Fibroblast of lung (primary cell): ENCODE results near the gene NR2E3. TPM values are rescaled to one million over a fixed set of nuclear protein-coding genes. Genes with fewer than 3 reads are reported as not detected.

Experiments
- DNase-seq, 2 donors: peaks; one replicate each; pipeline versions ENCODE4 v3.0.0 to v3.0.0-alpha.2; 2010; ENCODE audit warnings: low read depth in 2 of 2
- H2AFZ ChIP-seq: 2 replicates; pipeline ENCODE4 v1.5.1; 2012; ENCODE audit warnings: low read length, control low read depth, inconsistent platforms
- H3K27ac ChIP-seq: 2 replicates; pipeline ENCODE4 v1.5.1; 2011; ENCODE audit warnings: low read length, control low read depth; ENCODE audit not compliant: insufficient read depth
- H3K27me3 ChIP-seq: 2 replicates; pipeline ENCODE4 v1.5.1; 2011; ENCODE audit warnings: mild to moderate bottlenecking, low read length; ENCODE audit not compliant: control insufficient read depth, insufficient read depth
- H3K36me3 ChIP-seq: 2 replicates; pipeline ENCODE4 v1.5.1; 2011; ENCODE audit warnings: low read length; ENCODE audit not compliant: control insufficient read depth, insufficient read depth
- H3K4me1 ChIP-seq: 2 replicates; pipeline ENCODE4 v1.5.1; 2011; ENCODE audit warnings: low read length; ENCODE audit not compliant: control insufficient read depth, insufficient read depth; ENCODE audit errors: extremely low read depth
- H3K4me2 ChIP-seq: 2 replicates; pipeline ENCODE4 v1.5.1; 2011; ENCODE audit warnings: low read length, control low read depth; ENCODE audit not compliant: insufficient read depth; ENCODE audit errors: extremely low read depth
- H3K4me3 ChIP-seq, 4 experiments: fragments of 200-600 bp in 1 of 4; sonication (generic) in 1 of 4; replicated peaks in 1 of 4; 2 replicates each; pipeline ENCODE4 v1.5.1; 2011 to 2016; ENCODE audit warnings: low read length in 4 of 4, low read depth in 3 of 4, mild to moderate bottlenecking in 3 of 4, control low read depth in 2 of 4, inconsistent platforms in 1 of 4, mixed read lengths in 1 of 4; ENCODE audit not compliant: insufficient read depth in 1 of 4; ENCODE audit errors: control extremely low read depth in 1 of 4
- H3K79me2 ChIP-seq: 2 replicates; pipeline ENCODE4 v1.5.1; 2012; ENCODE audit warnings: mild to moderate bottlenecking, low read length, inconsistent platforms; ENCODE audit not compliant: control insufficient read depth, insufficient read depth
- H3K9ac ChIP-seq: 2 replicates; pipeline ENCODE4 v1.5.1; 2011; ENCODE audit warnings: mild to moderate bottlenecking, low read length, control low read depth; ENCODE audit not compliant: insufficient read depth
- H3K9me3 ChIP-seq: 2 replicates; pipeline ENCODE4 v1.5.1; 2012; ENCODE audit warnings: low read depth, low read length; ENCODE audit not compliant: control insufficient read depth, insufficient read depth
- H4K20me1 ChIP-seq: 2 replicates; pipeline ENCODE4 v1.5.1; 2011; ENCODE audit warnings: low read length; ENCODE audit not compliant: control insufficient read depth, insufficient read depth; ENCODE audit errors: extremely low read depth
- EZH2 ChIP-seq: IDR thresholded peaks from 2 replicates; pipeline ENCODE4 v1.5.1; 2012; ENCODE audit warnings: low read length, control low read depth, mild to moderate bottlenecking; ENCODE audit errors: missing control alignments
- polyA plus RNA-seq, 2 donors: library from polyadenylated mRNA; depleted of rRNA in 1 of 2; stranded (reverse) in 1 of 2; unstranded in 1 of 2; fragments of >200 nt; gene quantifications; 2 replicates each; pipeline ENCODE4 v1.2.1, GENCODE V29; 2011 to 2012; ENCODE audit warnings: missing spikeins in 1 of 2
- total RNA-seq: library from RNA; depleted of rRNA; stranded (reverse); fragments of >200 nt; gene quantifications from 2 replicates; pipeline ENCODE4 v1.2.1, GENCODE V29; 2014
- TF ChIP-seq, protein P1 (sequence below), 2 donors: IDR thresholded peaks in 1 of 2; conservative IDR thresholded peaks in 1 of 2; 1 replicate in 1 of 2; 2 replicates in 1 of 2; pipeline ENCODE4 v1.5.1; 2011 to 2012; ENCODE audit warnings: low read length in 2 of 2, control low read depth in 1 of 2, inconsistent platforms in 1 of 2, low read depth in 1 of 2, mild to moderate bottlenecking in 1 of 2

The NR2E3 gene
- total and polyA plus RNA-seq, 2 donors (not counting 1 experiment from before 2014, with no cell fraction given): 0.08 to 1.3 TPM

DNA sequence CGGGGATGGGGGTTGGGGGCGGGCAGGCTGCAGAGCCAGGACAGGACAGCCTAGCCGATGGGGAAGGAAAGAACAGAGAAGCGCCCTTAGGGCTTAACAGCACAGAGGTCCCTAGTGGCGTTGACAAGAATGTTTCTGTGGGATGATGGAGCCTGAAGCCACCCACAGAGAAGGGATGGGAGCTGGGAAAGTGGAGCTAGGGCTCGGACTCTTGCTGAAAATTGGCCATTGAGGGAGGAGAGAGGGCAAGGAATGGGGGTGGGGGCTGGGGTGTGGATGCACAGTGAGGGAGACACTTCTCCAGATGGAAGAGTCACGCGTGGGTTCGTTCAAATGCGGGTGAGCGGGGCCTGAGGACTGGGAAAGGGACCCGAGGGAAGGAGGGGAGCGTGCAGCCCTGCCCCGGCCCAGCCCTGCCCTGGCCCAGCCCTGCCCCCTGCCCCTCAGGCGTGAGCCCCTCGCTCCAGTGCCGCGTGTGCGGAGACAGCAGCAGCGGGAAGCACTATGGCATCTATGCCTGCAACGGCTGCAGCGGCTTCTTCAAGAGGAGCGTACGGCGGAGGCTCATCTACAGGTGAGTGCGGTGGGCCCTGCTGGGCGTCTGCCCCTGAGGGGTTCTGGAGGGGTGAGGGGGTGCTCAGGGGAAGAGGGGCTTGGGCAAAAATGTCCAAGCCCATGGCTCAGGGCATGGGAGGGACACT is 832 bp downstream of the NR2E3 start:
- H3K4me3 ChIP-seq: no peak overlapping the region
- DNase-seq: no peak
- no peaks in the 10 kb centered on the region for H3K79me2 ChIP-seq
- no peak overlapping the region for H3K27ac ChIP-seq
- no peak overlapping the region for H2AFZ ChIP-seq
- H3K9ac ChIP-seq: no peak overlapping the region
- no peaks in the 10 kb centered on the region for H3K36me3 ChIP-seq
- H3K27me3 ChIP-seq: no peaks in the 10 kb centered on the region
- H3K4me1 ChIP-seq: peaks cover 14% of the 10 kb centered on the region
- H3K9me3 ChIP-seq: no peaks in the 10 kb centered on the region
- no peak overlapping the region for H3K4me2 ChIP-seq
- H4K20me1 ChIP-seq: no peaks in the 10 kb centered on the region
- TF ChIP-seq, protein P1, sequence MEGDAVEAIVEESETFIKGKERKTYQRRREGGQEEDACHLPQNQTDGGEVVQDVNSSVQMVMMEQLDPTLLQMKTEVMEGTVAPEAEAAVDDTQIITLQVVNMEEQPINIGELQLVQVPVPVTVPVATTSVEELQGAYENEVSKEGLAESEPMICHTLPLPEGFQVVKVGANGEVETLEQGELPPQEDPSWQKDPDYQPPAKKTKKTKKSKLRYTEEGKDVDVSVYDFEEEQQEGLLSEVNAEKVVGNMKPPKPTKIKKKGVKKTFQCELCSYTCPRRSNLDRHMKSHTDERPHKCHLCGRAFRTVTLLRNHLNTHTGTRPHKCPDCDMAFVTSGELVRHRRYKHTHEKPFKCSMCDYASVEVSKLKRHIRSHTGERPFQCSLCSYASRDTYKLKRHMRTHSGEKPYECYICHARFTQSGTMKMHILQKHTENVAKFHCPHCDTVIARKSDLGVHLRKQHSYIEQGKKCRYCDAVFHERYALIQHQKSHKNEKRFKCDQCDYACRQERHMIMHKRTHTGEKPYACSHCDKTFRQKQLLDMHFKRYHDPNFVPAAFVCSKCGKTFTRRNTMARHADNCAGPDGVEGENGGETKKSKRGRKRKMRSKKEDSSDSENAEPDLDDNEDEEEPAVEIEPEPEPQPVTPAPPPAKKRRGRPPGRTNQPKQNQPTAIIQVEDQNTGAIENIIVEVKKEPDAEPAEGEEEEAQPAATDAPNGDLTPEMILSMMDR (conservative IDR thresholded peaks at IDR 0.05 in 1 of 2, IDR thresholded peaks at IDR 0.05 in 1 of 2; ENCODE audit: low read depth in 1 of 2, low read length in 2 of 2): no peak
- no peak for TF ChIP-seq EZH2

DNA sequence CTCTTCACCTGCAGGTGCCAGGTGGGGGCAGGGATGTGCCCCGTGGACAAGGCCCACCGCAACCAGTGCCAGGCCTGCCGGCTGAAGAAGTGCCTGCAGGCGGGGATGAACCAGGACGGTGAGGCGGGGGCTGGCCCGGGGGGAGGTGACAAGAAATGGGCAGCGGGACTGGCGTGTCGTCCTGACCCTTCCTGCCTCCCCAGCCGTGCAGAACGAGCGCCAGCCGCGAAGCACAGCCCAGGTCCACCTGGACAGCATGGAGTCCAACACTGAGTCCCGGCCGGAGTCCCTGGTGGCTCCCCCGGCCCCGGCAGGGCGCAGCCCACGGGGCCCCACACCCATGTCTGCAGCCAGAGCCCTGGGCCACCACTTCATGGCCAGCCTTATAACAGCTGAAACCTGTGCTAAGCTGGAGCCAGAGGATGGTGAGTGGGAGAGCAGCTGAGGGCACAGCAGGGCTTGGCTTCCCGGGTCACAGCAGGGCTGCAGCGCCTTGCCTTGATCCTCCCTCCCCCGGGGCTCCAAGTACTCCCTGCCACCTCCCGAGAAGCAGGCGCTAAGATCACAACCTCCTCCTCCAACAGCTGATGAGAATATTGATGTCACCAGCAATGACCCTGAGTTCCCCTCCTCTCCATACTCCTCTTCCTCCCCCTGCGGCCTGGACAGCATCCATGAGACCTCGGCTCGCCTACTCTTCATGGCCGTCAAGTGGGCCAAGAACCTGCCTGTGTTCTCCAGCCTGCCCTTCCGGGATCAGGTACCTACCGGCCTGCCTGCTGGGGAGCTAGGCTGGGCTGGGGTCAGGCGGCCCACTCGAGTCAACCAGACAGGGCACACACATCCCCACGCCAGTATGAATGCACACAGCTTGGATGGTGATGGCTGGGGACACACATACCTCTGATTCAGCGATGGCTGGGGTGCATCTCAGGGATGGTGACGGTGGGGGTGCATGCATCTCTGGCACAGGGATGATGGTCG is 1.7 kb downstream of the NR2E3 start:
- Histone ChIP-seq H3K36me3 (no peaks in the 10 kb centered on the region), H3K9me3 (no peaks in the 10 kb centered on the region), H3K27me3 (no peaks in the 10 kb centered on the region), H3K79me2 (no peaks in the 10 kb centered on the region), H2AFZ (no peak overlapping the region), H3K27ac (no peak overlapping the region), H3K4me1 (peaks cover 9% of the 10 kb centered on the region), H4K20me1 (no peaks in the 10 kb centered on the region), H3K4me2 (no peak overlapping the region), H3K4me3 (no peak overlapping the region), H3K9ac (no peak overlapping the region)
- TF ChIP-seq, protein P1 (conservative IDR thresholded peaks at IDR 0.05 in 1 of 2, IDR thresholded peaks at IDR 0.05 in 1 of 2; ENCODE audit: low read depth in 1 of 2, low read length in 2 of 2): no peak
- no peak for TF ChIP-seq EZH2
- DNase-seq: no peak
